BLaER1 treated with 17β-estradiol and CSF1 and Interleukin-3, amounts not matched to agents 10 nM and 100 nM (cell line): ENCODE data around the gene WDR93.

Source experiments
- H3K27ac ChIP-seq, 11 experiments: shearing (Covaris generic); formaldehyde crosslinking; 2 replicates each; pipeline ENCODE4 v1.8.1; 2022
- H3K27me3 ChIP-seq, 11 experiments: shearing (Covaris generic); formaldehyde crosslinking; 2 replicates each; pipeline ENCODE4 v1.8.1; 2022
- H3K36me3 ChIP-seq, 11 experiments: shearing (Covaris generic); formaldehyde crosslinking; 2 replicates each; pipeline ENCODE4 v1.8.1; 2022
- H3K4me1 ChIP-seq, 10 experiments: shearing (Covaris generic); formaldehyde crosslinking; 2 replicates each; pipeline ENCODE4 v1.8.1; 2022
- H3K4me2 ChIP-seq, 11 experiments: shearing (Covaris generic); formaldehyde crosslinking; 2 replicates each; pipeline ENCODE4 v1.8.1; 2022
- H3K4me3 ChIP-seq, 10 experiments: shearing (Covaris generic); formaldehyde crosslinking; 2 replicates each; pipeline ENCODE4 v1.8.1; 2022
- H3K9ac ChIP-seq, 11 experiments: shearing (Covaris generic); formaldehyde crosslinking; 2 replicates each; pipeline ENCODE4 v1.8.1; 2022
- H3K9me3 ChIP-seq, 11 experiments: shearing (Covaris generic); formaldehyde crosslinking; replicated peaks in 1 of 11; 2 replicates each; pipeline ENCODE4 v1.8.1; 2022
- H4K20me1 ChIP-seq, 11 experiments: shearing (Covaris generic); formaldehyde crosslinking; 2 replicates each; pipeline ENCODE4 v1.8.1; 2022
- Cebpa-rat ChIP-seq, 11 experiments: shearing (Covaris generic); IDR thresholded peaks; 2 replicates each; pipeline ENCODE4 v1.8.1; 2022

Gene WDR93

DNA sequence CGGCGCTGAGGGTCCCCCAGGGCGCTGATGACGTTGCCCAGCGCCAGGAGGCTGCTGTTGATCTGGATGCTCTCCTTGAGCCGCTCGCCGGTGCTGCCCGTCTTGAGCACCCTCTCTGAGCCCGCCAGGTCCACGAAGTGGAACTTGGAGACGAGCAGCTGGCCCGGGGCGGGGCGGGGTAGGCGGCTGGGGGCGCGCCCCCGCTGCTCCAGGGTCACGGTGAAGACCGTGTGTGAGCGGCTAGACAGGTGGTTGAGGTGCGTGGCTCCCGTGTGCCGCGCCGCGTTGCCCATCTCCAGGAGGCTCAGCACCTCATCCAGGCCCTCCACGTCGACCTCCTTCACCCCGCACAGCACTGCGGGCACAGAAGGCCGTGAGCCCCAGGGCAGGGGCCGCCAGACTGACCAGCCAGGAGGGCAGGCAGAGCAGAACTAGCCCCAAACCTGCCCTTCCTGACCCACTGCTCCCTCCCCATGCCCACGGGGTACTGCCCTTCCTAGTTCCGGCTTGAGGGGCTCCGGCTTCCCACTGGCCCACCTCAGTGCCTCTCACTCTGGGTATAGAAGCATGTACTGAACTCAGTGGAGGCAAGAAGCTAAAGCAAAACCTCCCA lies 41.5 kb upstream of the WDR93 start:
- Histone ChIP-seq H3K9me3 (0 out of 22 replicates have a peak, but pooled peaks cover 0 to 9% (median 0%) of the 10 kb centered on the region in 11 experiments), H3K36me3 (peaks cover 0 to 14% (median 5%) of the 10 kb centered on the region in 11 experiments; a peak in 10 of 22 replicates), H4K20me1 (peaks cover 0 to 24% (median 0%) of the 10 kb centered on the region in 11 experiments; a peak in 9 of 22 replicates), H3K4me3 (no peak overlapping the region), H3K27me3 (peaks cover 13 to 17% (median 15%) of the 10 kb centered on the region in 11 experiments), H3K9ac (no peak overlapping the region), H3K27ac (no peak overlapping the region), H3K4me1 (peaks cover 0 to 5% (median 1%) of the 10 kb centered on the region in 10 experiments; a peak in 12 of 20 replicates), H3K4me2 (no peak overlapping the region)
- TF ChIP-seq Cebpa-rat (IDR thresholded peaks at IDR 0.05) = no peak

DNA sequence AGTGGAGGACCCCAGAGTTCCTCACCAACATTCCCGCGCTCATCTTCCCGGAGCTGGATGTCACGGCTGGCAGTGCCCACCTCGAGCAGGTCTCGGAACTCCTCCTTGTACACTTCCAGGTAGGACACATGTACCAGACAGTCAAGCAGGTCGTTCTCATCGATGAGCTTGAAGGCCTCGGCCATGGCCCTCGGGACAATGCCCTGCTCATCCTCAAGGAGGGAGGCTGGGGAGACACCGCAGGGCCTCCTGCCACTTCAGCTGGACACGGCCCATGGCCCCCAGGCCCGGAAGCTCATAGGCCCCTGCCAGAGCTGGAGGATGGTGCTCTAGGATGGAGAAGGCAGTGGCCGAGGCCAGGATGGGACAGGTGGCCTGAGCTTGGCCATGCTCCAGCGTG lies 40.9 kb upstream of the WDR93 start:
- H3K4me2 ChIP-seq = no peak overlapping the region
- H3K27me3 ChIP-seq = peaks cover 19 to 23% (median 21%) of the 10 kb centered on the region in 11 experiments
- H3K27ac ChIP-seq = no peak overlapping the region
- no peak overlapping the region for H3K4me3 ChIP-seq
- H4K20me1 ChIP-seq = peaks cover 0 to 30% (median 3%) of the 10 kb centered on the region in 11 experiments; a peak in 9 of 22 replicates
- no peak for TF ChIP-seq Cebpa-rat (IDR thresholded peaks at IDR 0.05)
- no peak overlapping the region for H3K9ac ChIP-seq
- H3K9me3 ChIP-seq = 0 out of 22 replicates have a peak, but pooled peaks cover 0 to 9% (median 0%) of the 10 kb centered on the region in 11 experiments
- H3K4me1 ChIP-seq = peaks cover 4 to 11% (median 7%) of the 10 kb centered on the region in 10 experiments; a peak in 17 of 20 replicates
- H3K36me3 ChIP-seq = peaks cover 0 to 14% (median 5%) of the 10 kb centered on the region in 11 experiments; a peak in 10 of 22 replicates

DNA sequence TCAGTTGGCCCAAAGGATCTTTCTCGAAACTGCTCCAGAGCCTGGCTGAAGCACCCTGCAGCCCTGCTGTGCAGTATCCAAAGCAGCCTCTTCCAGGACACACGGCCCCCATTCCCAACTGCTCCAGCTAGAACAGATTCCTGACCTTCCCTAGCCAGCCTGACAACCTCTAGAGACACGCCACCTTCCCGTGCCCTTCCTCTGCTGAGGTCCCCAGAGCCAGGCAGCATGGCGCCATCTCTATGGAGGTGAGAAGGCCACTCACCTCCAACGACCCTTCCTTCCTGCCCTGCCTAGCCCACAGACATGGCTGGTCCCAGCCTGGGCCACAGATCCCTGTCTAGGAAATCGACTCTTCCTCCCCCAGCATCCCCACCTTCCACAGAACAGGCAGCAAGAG lies 38.5 kb upstream of the WDR93 start:
- Histone ChIP-seq H3K4me1 (peaks cover 5 to 22% (median 16%) of the 10 kb centered on the region in 10 experiments; a peak in 18 of 20 replicates), H3K27ac (no peak overlapping the region)
- TF ChIP-seq Cebpa-rat (IDR thresholded peaks at IDR 0.05) = no peak

DNA sequence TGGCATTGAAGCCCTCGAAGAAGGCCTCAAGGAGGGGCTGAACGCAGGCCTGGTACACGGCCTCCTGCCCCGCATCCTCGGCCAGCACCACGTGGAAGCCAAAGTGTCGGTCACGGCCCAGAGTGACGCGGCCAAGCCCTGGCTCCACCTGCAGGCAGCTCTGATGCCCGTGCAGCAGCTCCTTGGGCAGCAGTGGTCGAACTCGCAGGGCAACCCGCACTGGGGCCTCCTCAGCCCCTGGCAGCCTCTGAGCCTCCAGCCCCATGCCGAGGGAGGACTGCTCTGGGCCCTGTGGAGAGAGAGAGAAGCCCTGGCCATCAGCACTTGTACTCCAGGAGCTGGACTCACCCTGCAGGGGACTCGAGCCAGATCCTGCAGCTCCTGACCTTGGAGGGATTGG lies 37.9 kb upstream of the WDR93 start:
- H3K4me1 ChIP-seq = peaks cover 5 to 22% (median 16%) of the 10 kb centered on the region in 10 experiments; a peak in 18 of 20 replicates
- no peak overlapping the region for H3K9ac ChIP-seq
- H3K27me3 ChIP-seq = peaks cover 34 to 48% (median 45%) of the 10 kb centered on the region in 11 experiments
- peaks cover 0 to 27% (median 3%) of the 10 kb centered on the region in 11 experiments; a peak in 7 of 22 replicates for H4K20me1 ChIP-seq
- peaks cover 0 to 10% (median 5%) of the 10 kb centered on the region in 11 experiments; a peak in 10 of 22 replicates for H3K36me3 ChIP-seq
- 0 out of 22 replicates have a peak, but pooled peaks cover 0 to 9% (median 0%) of the 10 kb centered on the region in 11 experiments for H3K9me3 ChIP-seq
- H3K4me2 ChIP-seq = no peak overlapping the region
- TF ChIP-seq Cebpa-rat (IDR thresholded peaks at IDR 0.05) = no peak
- H3K4me3 ChIP-seq = no peak overlapping the region
- no peak overlapping the region for H3K27ac ChIP-seq

More for the DNA sequence above, 38.5 kb upstream of the WDR93 start:
- H3K27me3 ChIP-seq = peaks cover 34 to 47% (median 45%) of the 10 kb centered on the region in 11 experiments
- H3K4me2 ChIP-seq = no peak overlapping the region
- no peak overlapping the region for H3K4me3 ChIP-seq
- H4K20me1 ChIP-seq = peaks cover 0 to 27% (median 3%) of the 10 kb centered on the region in 11 experiments; a peak in 7 of 22 replicates
- H3K9ac ChIP-seq = no peak overlapping the region
- peaks cover 0 to 10% (median 5%) of the 10 kb centered on the region in 11 experiments; a peak in 10 of 22 replicates for H3K36me3 ChIP-seq
- H3K9me3 ChIP-seq = 0 out of 22 replicates have a peak, but pooled peaks cover 0 to 9% (median 0%) of the 10 kb centered on the region in 11 experiments

DNA sequence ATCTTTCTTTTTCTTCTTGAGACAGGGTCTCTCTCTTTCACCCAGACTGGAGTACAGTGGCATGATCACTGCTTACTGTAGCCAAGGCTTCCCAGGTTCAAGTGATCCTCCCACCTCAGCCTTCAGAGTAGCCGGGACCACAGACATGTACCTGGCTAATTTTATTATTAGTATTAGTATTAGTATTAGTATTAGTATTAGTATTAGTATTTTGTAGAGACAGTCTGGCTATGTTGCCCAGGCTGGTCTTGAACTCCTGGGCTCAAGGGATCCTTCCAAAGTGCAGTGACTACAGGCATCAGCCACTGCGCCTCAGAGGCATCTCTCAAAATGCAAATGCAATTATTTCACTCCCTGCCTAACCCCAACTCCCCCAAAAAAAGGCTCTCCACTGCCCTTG lies 37.0 kb upstream of the WDR93 start:
- Histone ChIP-seq H3K9me3 (0 out of 22 replicates have a peak, but pooled peaks cover 0 to 2% (median 0%) of the 10 kb centered on the region in 11 experiments), H4K20me1 (peaks cover 0 to 27% (median 3%) of the 10 kb centered on the region in 11 experiments; a peak in 7 of 22 replicates), H3K4me2 (peak overlapping the region in 4 of 11 experiments; percentile 97 to 99 (median 98); a peak in 3 of 22 replicates), H3K4me3 (no peak overlapping the region), H3K4me1 (peaks cover 5 to 22% (median 16%) of the 10 kb centered on the region in 10 experiments; a peak in 18 of 20 replicates), H3K9ac (no peak overlapping the region), H3K27ac (no peak overlapping the region), H3K27me3 (peaks cover 34 to 49% (median 45%) of the 10 kb centered on the region in 11 experiments), H3K36me3 (peaks cover 0 to 8% (median 3%) of the 10 kb centered on the region in 11 experiments; a peak in 8 of 22 replicates)
- TF ChIP-seq Cebpa-rat (IDR thresholded peaks at IDR 0.05) = no peak

DNA sequence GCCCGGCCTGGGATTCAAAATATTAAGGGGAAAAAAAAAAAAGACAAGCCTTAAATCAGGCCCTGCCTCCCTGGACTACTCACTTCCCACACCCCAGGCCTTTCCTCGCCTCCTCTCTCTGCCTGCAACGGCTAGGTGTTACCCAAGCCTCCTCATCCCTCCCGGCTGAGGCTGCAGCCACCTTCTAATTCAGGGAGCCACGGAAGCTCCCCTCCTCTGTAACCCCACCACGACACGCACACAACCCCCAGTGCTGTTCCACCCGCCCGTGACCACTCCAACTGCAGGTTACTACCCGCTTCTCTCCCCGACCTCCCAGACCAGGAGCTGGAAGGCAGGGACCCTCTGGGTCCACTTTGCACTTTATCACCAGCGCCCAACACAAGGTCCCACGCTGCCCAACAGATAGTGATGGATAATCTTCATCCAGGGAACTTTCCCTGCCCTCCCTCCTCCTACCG lies 36.3 kb upstream of the WDR93 start:
- Histone ChIP-seq H4K20me1 (peaks cover 0 to 27% (median 3%) of the 10 kb centered on the region in 11 experiments; a peak in 7 of 22 replicates), H3K9ac (peak overlapping the region; percentile 68 to 85 (median 77); a peak in 20 of 22 replicates), H3K4me3 (peak overlapping the region; percentile 61 to 89 (median 76)), H3K27ac (peak overlapping the region in 4 of 11 experiments; percentile 50 to 70 (median 64); a peak in 5 of 22 replicates), H3K9me3 (no peaks in the 10 kb centered on the region), H3K4me1 (peaks cover 5 to 22% (median 16%) of the 10 kb centered on the region in 10 experiments; a peak in 18 of 20 replicates), H3K27me3 (peaks cover 34 to 49% (median 45%) of the 10 kb centered on the region in 11 experiments), H3K4me2 (peak overlapping the region; percentile 90 to 100 (median 99)), H3K36me3 (peaks cover 0 to 5% (median 0%) of the 10 kb centered on the region in 11 experiments; a peak in 1 of 22 replicates)
- no peak for TF ChIP-seq Cebpa-rat (IDR thresholded peaks at IDR 0.05)

DNA sequence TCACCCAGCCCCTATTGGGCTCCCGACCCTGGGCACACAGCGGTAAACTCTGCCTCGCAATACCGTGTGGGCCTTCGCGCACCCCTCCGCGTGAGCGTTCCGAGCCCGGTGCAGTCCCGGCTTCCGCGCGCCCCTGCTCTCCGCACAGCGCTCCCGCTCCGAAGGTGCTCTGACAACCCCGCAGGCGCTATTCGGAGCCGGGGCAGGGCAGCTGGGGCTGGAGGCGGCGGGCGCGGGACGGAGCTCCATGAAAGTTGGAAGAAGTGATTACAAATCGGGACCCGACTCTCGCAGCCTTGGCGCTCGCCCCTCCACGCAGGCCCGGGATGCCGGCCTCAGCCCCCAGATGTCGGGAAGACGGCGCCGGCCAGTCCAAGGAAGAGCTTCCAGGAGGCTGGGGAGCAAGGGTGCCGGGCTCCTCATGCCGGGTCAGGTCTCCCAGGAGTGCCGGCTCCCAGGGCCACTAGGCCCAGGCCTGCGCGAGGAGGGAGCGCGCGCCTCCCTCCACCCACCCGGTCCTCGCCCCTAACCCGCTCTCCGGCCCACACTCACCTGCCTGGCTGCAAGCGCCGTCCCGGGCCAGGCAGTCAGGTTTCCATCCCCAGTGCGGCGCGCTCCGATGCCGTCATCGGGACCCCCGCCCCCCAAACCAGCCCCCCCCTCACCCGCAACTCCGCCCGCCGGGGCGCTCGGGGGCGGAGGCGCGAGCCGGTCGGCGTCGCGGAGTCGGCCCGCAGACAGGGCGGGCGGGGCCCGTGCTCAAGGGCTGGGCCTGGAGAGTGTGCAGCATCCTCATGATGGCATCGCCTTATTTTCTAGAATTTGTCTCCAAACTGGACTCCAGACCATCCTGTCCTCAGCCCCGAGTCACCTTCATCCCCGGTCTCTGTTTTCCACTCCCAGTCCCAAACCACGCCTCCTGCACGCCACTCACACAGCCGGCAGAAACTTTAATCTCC lies 35.5 kb upstream of the WDR93 start, which contains the start of gene KIF7:
Gene KIF7 (minus strand): TSS at position 621 of the 959 bp plus-strand sequence. CDS start 2,537 bp downstream, outside the sequence.
- TF ChIP-seq Cebpa-rat (IDR thresholded peaks at IDR 0.05) = no peak
- Histone ChIP-seq H3K4me1 (peaks cover 5 to 22% (median 16%) of the 10 kb centered on the region in 10 experiments; a peak in 18 of 20 replicates), H3K9me3 (no peaks in the 10 kb centered on the region), H3K9ac (peak within 1 kb of the TSS; percentile 68 to 85 (median 77)), H3K27me3 (peaks cover 34 to 49% (median 45%) of the 10 kb centered on the region in 11 experiments), H4K20me1 (peaks cover 0 to 27% (median 3%) of the 10 kb centered on the region in 11 experiments; a peak in 7 of 22 replicates), H3K36me3 (0 out of 22 replicates have a peak, but pooled peaks cover 0 to 5% (median 0%) of the 10 kb centered on the region in 11 experiments), H3K4me3 (peak within 1 kb of the TSS; percentile 61 to 89 (median 76)), H3K4me2 (peak within 1 kb of the TSS; percentile 90 to 100 (median 99)), H3K27ac (peak within 1 kb of the TSS in 9 of 11 experiments; percentile 48 to 70 (median 56); a peak in 17 of 22 replicates)
